K562 (cell line): ENCODE data around the gene MYRIP. TPM values are rescaled to one million over a fixed set of nuclear protein-coding genes. Genes with fewer than 3 reads are reported as not detected.

ENCODE experiments used
- ATAC-seq: fragments of 200-7000 bp; cut with Tn5 transposase; 3 replicates; pipeline ENCODE4 v1.9.1; 2020; ENCODE audit warnings: moderate library complexity
- BruUV-seq: library from RNA; stranded (reverse); fragments of 400-500 nt; replicated peaks from 2 replicates; lab custom pipeline; 2021; lab: Mats Ljungman, UMichigan
- CTCF ChIA-PET: fragments of 300-600 bp; formaldehyde crosslinking; extraction: SDS; loops from one replicate; lab custom pipeline; 2021; ENCODE audit warnings: low intra/inter-chr PET ratio; lab: Yijun Ruan, JAX
- POLR2A ChIA-PET: fragments of 300-600, 350-650 bp; sonication (Branson Sonifier 250); formaldehyde crosslinking; extraction: SDS; loops from one replicate; lab custom pipeline; 2021; ENCODE audit warnings: antibody characterized with exemption, inconsistent platforms; lab: Yijun Ruan, JAX
- DNase-seq, 4 experiments: peaks; one replicate each; pipeline versions ENCODE4 v3.0.0 to v3.0.0-alpha.2; 2011 to 2018; ENCODE audit warnings: low spot score in 3 of 4, mixed read lengths in 3 of 4; ENCODE audit errors: extremely low read depth in 1 of 4
- FAIRE-seq: peaks from 2 replicates; lab custom pipeline; 2011; peaks lifted over from hg19 to GRCh38; lab: Jason Lieb, UNC
- H2AFZ ChIP-seq: 2 replicates; pipeline ENCODE4 v1.6.0; 2011; ENCODE audit warnings: low read depth, low read length, control low read depth, inconsistent platforms
- H3K27ac ChIP-seq: fragments of 200-600 bp; 3 replicates; pipeline ENCODE4 v1.8.0; 2011; ENCODE audit warnings: low read depth, mild to moderate bottlenecking, control low read depth, inconsistent platforms, low read length, moderate library complexity, mixed read lengths; ENCODE audit errors: extremely low read depth
- H3K27me3 ChIP-seq, 2 experiments: fragments of 300-600 bp in 1 of 2; 2 replicates in 1 of 2; 3 replicates in 1 of 2; pipeline versions ENCODE4 v1.6.0 to v1.8.0; 2011; ENCODE audit warnings: inconsistent platforms in 2 of 2, low read length in 2 of 2, mild to moderate bottlenecking in 1 of 2, mixed read lengths in 1 of 2, moderate library complexity in 1 of 2; ENCODE audit not compliant: control insufficient read depth in 2 of 2, insufficient read depth in 2 of 2
- H3K36me3 ChIP-seq: fragments of 300-600 bp; 3 replicates; pipeline ENCODE4 v1.8.0; 2011; ENCODE audit warnings: mild to moderate bottlenecking, low read length, inconsistent platforms; ENCODE audit not compliant: control insufficient read depth, insufficient read depth
- H3K4me1 ChIP-seq, 2 experiments: fragments of 200-600 bp in 1 of 2; replicated peaks in 1 of 2; 2 replicates in 1 of 2; 3 replicates in 1 of 2; pipeline versions ENCODE4 v1.5.1 to v1.8.0; 2011; ENCODE audit warnings: inconsistent platforms in 2 of 2, low read length in 2 of 2, mild to moderate bottlenecking in 1 of 2, mixed read lengths in 1 of 2, moderate library complexity in 1 of 2; ENCODE audit not compliant: control insufficient read depth in 2 of 2, insufficient read depth in 2 of 2
- H3K4me2 ChIP-seq: 2 replicates; pipeline ENCODE4 v1.6.1; 2011; ENCODE audit warnings: low read length, control low read depth, inconsistent platforms, mixed read lengths; ENCODE audit not compliant: insufficient read depth
- H3K4me3 ChIP-seq: fragments of 200-600 bp; sonication (generic), shearing (Covaris generic); 2 replicates; pipeline ENCODE4 v1.5.1; 2016; ENCODE audit warnings: control low read depth, inconsistent platforms
- H3K79me2 ChIP-seq: fragments of 200-600 bp; 3 replicates; pipeline ENCODE4 v1.8.0; 2011; ENCODE audit warnings: low read length, inconsistent platforms; ENCODE audit not compliant: control insufficient read depth, insufficient read depth
- H3K9ac ChIP-seq, 2 experiments: 2 replicates each; pipeline versions ENCODE4 v1.6.0 to v1.6.1; 2011; ENCODE audit warnings: low read depth in 2 of 2, low read length in 2 of 2, control low read depth in 1 of 2, inconsistent platforms in 1 of 2, mild to moderate bottlenecking in 1 of 2, mixed read lengths in 1 of 2; ENCODE audit not compliant: insufficient read depth in 1 of 2
- H3K9me1 ChIP-seq: one replicate; pipeline ENCODE4 v1.6.0; 2011; ENCODE audit warnings: inconsistent platforms, mild to moderate bottlenecking, low read length, moderate library complexity; ENCODE audit not compliant: control insufficient read depth, insufficient read depth
- H3K9me3 ChIP-seq: replicated peaks from 2 replicates; pipeline ENCODE4 v1.5.1; 2011; ENCODE audit warnings: low read depth, low read length, inconsistent platforms; ENCODE audit not compliant: control insufficient read depth, insufficient read depth
- H4K20me1 ChIP-seq: replicated peaks from 2 replicates; pipeline ENCODE4 v1.6.1; 2011; ENCODE audit warnings: low read length, inconsistent platforms, mixed read lengths; ENCODE audit not compliant: control insufficient read depth, insufficient read depth
- ADNP ChIP-seq: fragments of 200-800 bp; sonication (Bioruptor generic); IDR thresholded peaks from 2 replicates; pipeline ENCODE4 v1.6.1; 2016; ENCODE audit warnings: missing genetic modification characterization, missing compliant biosample characterization
- BCL6 ChIP-seq: fragments of 250-450 bp; sonication (Bioruptor Pico); IDR thresholded peaks from 2 replicates; pipeline ENCODE4 v1.4.0; 2020
- CBFA2T2 ChIP-seq: fragments of 450-650 bp; conservative IDR thresholded peaks from 2 replicates; pipeline ENCODE4 v1.6.1; 2017; ENCODE audit warnings: mild to moderate bottlenecking
- CREB3L1 ChIP-seq: fragments of 450-650 bp; IDR thresholded peaks from 2 replicates; pipeline ENCODE4 v1.6.1; 2014; ENCODE audit warnings: low read depth, mild to moderate bottlenecking, moderate library complexity, borderline replicate concordance
- MCM5 ChIP-seq: fragments of 450-650 bp; IDR thresholded peaks from 2 replicates; pipeline ENCODE4 v1.6.1; 2016; ENCODE audit warnings: low read depth
- RFX7 ChIP-seq: fragments of 250-450 bp; sonication (Bioruptor Pico); IDR thresholded peaks from 2 replicates; pipeline ENCODE4 v1.5.1; 2021; ENCODE audit warnings: mild to moderate bottlenecking
- TCF3 ChIP-seq: sonication (generic); formaldehyde crosslinking; IDR thresholded peaks from 2 replicates; pipeline ENCODE4 v1.4.0; 2020; ENCODE audit warnings: mild to moderate bottlenecking, missing genetic modification reagents
- THAP12 ChIP-seq: fragments of 250-450 bp; sonication (Bioruptor Pico); IDR thresholded peaks from 2 replicates; pipeline ENCODE4 v1.9.0; 2021; ENCODE audit warnings: mild to moderate bottlenecking, inconsistent platforms
- ZC3H8 ChIP-seq: fragments of 450-650 bp; IDR thresholded peaks from 2 replicates; pipeline ENCODE4 v1.6.1; 2017
- in situ Hi-C: fragments of 300-500 bp; cut with MboI; formaldehyde crosslinking; loops from 4 replicates; pipeline ENCODE4 v1.15.0; 2018; ENCODE audit warnings: inconsistent platforms, mixed read lengths
- intact Hi-C: fragments of 100-400 bp; cut with micrococcal nuclease; formaldehyde crosslinking; loops from 2 replicates; pipeline ENCODE4 v1.14.2; 2022
- polyA plus RNA-seq, 8 experiments: library from polyadenylated mRNA; depleted of rRNA in 4 of 8; stranded (reverse) in 5 of 8; unstranded in 3 of 8; fragments of >200 nt; fragmentation: Nextera tagmentation in 2 of 8; fragmentation: Illumina TruSeq in 1 of 8; extraction: Ambion mirVana in 2 of 8; extraction: Trizol in 1 of 8; gene quantifications; 2 replicates each; pipeline versions ENCODE4 v1.2.1 to v1.2.3, GENCODE V29; 2011 to 2014; ENCODE audit warnings: inconsistent platforms in 1 of 8, missing spikeins in 1 of 8
- total RNA-seq, 7 experiments: library from RNA; depleted of rRNA in 6 of 7; stranded (reverse); fragments of >200 nt in 6 of 7; fragmentation: Illumina TruSeq in 2 of 7; extraction: Trizol in 2 of 7; gene quantifications; 2 replicates each; pipeline versions ENCODE4 v1.2.1 to v1.2.3, GENCODE V29; 2011 to 2021; ENCODE audit warnings: low replicate concordance in 1 of 7
- TF ChIP-seq, protein P1 (sequence below): fragments of 250-450 bp; sonication (Bioruptor Pico); IDR thresholded peaks from 2 replicates; pipeline ENCODE4 v1.5.0; 2020; ENCODE audit warnings: mild to moderate bottlenecking

MYRIP gene
- total and polyA plus RNA-seq, 9 of the 15 experiments (the other 6 are each of a cell fraction or from before 2014, with no cell fraction given): 0.03 to 0.12 TPM; not detected in 7

GRCh38 chr3:40037582-40037981 is 228.2 kb downstream of the MYRIP start:
- H3K4me3 ChIP-seq: no peak overlapping the region
- TF ChIP-seq CBFA2T2 (no peak), MCM5 (no peak), TCF3 (CRISPR knock-in tag) (no peak), RFX7 (CRISPR knock-in tag) (no peak), ADNP (tag) (no peak), ZC3H8 (no peak), CREB3L1 (no peak), THAP12 (no peak), BCL6 (CRISPR knock-in tag) (no peak)
- TF ChIP-seq, protein P1, sequence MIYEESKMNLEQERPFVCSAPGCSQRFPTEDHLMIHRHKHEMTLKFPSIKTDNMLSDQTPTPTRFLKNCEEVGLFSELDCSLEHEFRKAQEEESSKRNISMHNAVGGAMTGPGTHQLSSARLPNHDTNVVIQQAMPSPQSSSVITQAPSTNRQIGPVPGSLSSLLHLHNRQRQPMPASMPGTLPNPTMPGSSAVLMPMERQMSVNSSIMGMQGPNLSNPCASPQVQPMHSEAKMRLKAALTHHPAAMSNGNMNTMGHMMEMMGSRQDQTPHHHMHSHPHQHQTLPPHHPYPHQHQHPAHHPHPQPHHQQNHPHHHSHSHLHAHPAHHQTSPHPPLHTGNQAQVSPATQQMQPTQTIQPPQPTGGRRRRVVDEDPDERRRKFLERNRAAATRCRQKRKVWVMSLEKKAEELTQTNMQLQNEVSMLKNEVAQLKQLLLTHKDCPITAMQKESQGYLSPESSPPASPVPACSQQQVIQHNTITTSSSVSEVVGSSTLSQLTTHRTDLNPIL (CRISPR knock-in tag): no peak
- H3K27me3 ChIP-seq: no peaks in the 10 kb centered on the region
- DNase-seq (no peak), FAIRE-seq (no peak), ATAC-seq (no peak)
- in situ Hi-C loops: no loop called here
- BruUV-seq: no TSS peak
- POLR2A ChIA-PET: no interaction called here
- H3K9me1 ChIP-seq: no peaks in the 10 kb centered on the region
- no peaks in the 10 kb centered on the region for H3K9me3 ChIP-seq
- no peaks in the 10 kb centered on the region for H4K20me1 ChIP-seq
- CTCF ChIA-PET: no interaction called here
- intact Hi-C loops: no loop called here
- no peak overlapping the region for H3K9ac ChIP-seq
- no peak overlapping the region for H3K4me2 ChIP-seq
- no peak overlapping the region for H3K27ac ChIP-seq
- no peaks in the 10 kb centered on the region for H3K79me2 ChIP-seq
- no peaks in the 10 kb centered on the region for H3K36me3 ChIP-seq
- no peaks in the 10 kb centered on the region for H3K4me1 ChIP-seq
- no peak overlapping the region for H2AFZ ChIP-seq
